Mucosa of descending colon (tissue), 3 donors: ENCODE results near the gene P4HA1. TPM values are rescaled to one million over a fixed set of nuclear protein-coding genes. Genes with fewer than 3 reads are reported as not detected.

Experiments
- ATAC-seq: fragments of 200-7000 bp; cut with Tn5 transposase; one replicate; pipeline ENCODE4 v1.9.1; 2020; ENCODE audit warnings: mild to moderate bottlenecking, moderate library complexity
- DNase-seq, 3 donors: peaks; one replicate each; pipeline ENCODE4 v3.0.0-alpha.2; 2020
- H3K36me3 ChIP-seq: fragments of 200-600 bp; one replicate; pipeline ENCODE4 v1.8.0; 2021; ENCODE audit warnings: low read depth, mild to moderate bottlenecking
- H3K4me1 ChIP-seq: fragments of 200-600 bp; one replicate; pipeline ENCODE4 v1.8.0; 2021; ENCODE audit warnings: low read depth, mild to moderate bottlenecking
- H3K4me3 ChIP-seq: fragments of 200-600 bp; one replicate; pipeline ENCODE4 v1.8.0; 2021; ENCODE audit warnings: mild to moderate bottlenecking
- H3K9me3 ChIP-seq: fragments of 200-600 bp; one replicate; pipeline ENCODE4 v1.8.0; 2021; ENCODE audit warnings: mild to moderate bottlenecking
- CTCF ChIP-seq: fragments of 200-600 bp; IDR thresholded peaks from one replicate; pipeline ENCODE4 v1.8.0; 2022; ENCODE audit warnings: antibody characterized with exemption, mild to moderate bottlenecking
- intact Hi-C, 2 donors: fragments of 100-400 bp; cut with DNase I in 1 of 2; cut with micrococcal nuclease in 1 of 2; formaldehyde crosslinking; loops; one replicate each; pipeline versions ENCODE4 v1.11.0 to v1.11.1; 2022; cut with DNase I, micrococcal nuclease
- total RNA-seq, 3 donors: library from RNA; stranded (reverse); fragmentation: NEBNext Ultra II Directional in 2 of 3; extraction: Animal tissue kit (Norgen Biotek cat#: 25700) in 2 of 3; gene quantifications; one replicate each; pipeline versions ENCODE4 v1.2.1 to v1.2.4, GENCODE V29; 2021 to 2023
- donor health status: DM: no; HTN: no; CAD: no; lungs with moderate emphysema.
- donor health status: DM: no; HTN: no; CAD: no.
- donor health status: DM: no; HTN: yes; CAD: no.

The P4HA1 gene
- total RNA-seq, 3 donors from 2014 or later, result 21.0 to 26.1 (median 26.0) TPM

DNA sequence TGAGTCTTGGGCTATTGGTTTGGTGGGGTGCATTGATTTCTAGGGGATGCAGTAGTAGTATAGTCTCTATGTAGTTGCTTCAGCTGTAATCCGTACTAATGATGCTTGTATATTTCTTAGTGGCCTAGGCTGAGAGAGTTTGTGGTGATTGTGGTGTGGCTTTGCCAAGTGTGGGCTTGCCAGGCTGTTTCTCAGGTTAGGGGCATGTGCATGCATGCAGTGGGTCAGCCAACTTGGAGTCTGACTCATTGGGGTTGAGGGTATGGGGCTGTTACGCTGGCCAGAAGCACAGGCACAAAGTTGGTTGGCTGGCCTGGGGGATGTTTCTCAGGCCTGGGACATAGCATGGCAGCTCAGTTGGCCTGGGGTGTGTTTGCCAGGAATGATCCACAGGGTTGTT, 116.3 kb downstream of the P4HA1 start:
- H3K9me3 ChIP-seq, result peaks cover 47% of the 10 kb centered on the region
- no peak for DNase-seq

DNA sequence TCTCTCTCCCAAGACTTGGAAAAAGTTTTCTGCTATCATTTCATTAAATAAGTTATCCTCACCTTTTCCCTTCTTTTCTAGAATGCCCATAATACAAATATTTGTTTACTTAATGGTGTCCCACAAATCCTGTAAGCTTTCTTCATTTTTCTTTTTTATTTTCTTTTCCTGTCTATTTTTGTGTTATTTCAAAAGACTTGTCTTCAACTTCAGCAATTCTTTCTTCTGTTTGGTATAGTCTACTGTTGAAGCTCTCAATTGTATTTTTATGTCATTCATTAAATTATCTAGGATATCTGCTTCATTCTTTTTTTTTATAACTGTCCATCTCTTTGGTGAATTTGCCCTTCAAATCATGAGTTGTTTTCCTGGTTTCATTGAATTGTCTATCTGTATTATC, 117.0 kb downstream of the P4HA1 start:
- intact Hi-C loops, result no loop called here
- Histone ChIP-seq H3K9me3 (peaks cover 49% of the 10 kb centered on the region), H3K36me3 (no peaks in the 10 kb centered on the region), H3K4me3 (no peak overlapping the region), H3K4me1 (no peaks in the 10 kb centered on the region)
- ATAC-seq (no peak), DNase-seq (no peak)
- TF ChIP-seq CTCF, result no peak

More for the DNA sequence above, 116.3 kb downstream of the P4HA1 start:
- intact Hi-C loops, result no loop called here
- H3K4me3 ChIP-seq, result no peak overlapping the region
- H3K36me3 ChIP-seq, result no peaks in the 10 kb centered on the region
- ATAC-seq, result no peak
- no peak for TF ChIP-seq CTCF
- no peaks in the 10 kb centered on the region for H3K4me1 ChIP-seq

DNA sequence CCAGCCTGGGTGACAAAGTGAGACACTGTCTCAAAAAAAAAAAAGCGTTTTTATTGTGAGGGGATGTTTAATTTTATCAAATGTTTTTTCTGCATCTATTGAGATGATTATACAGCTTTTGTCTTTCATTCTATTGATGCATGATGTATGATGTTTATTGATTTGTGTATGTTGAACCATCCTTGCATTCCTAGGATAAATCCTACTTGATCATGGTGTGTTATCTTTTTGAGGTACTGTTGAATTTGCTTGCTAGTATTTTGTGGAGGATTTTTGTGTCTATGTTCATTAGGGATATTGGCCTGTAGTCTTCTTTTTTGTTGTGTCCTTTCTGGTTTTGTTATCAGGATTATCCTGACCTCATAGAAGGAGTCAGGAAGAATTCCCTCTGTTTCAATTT, 119.8 kb downstream of the P4HA1 start:
- no peaks in the 10 kb centered on the region for H3K4me1 ChIP-seq

More for the DNA sequence above, 119.8 kb downstream of the P4HA1 start:
- H3K4me3 ChIP-seq, result no peak overlapping the region
- H3K9me3 ChIP-seq, result peaks cover 49% of the 10 kb centered on the region
- no peak for TF ChIP-seq CTCF
- no peaks in the 10 kb centered on the region for H3K36me3 ChIP-seq
- no peak for DNase-seq
- ATAC-seq, result no peak
- intact Hi-C loops, result no loop called here

Other genes with a start within 250 kb of the P4HA1 start
- gene OIT3, start 203.1 kb downstream of the P4HA1 start, total RNA-seq, result under 1 TPM; 0.12 to 0.25 (median 0.17) TPM
- gene PLA2G12B, start 142.1 kb downstream of the P4HA1 start, total RNA-seq, result 10 to 100 TPM; 10.7 to 16.9 (median 13.9) TPM
- gene NUDT13, start 13.6 kb upstream of the P4HA1 start, total RNA-seq, result 1 to 10 TPM; 3.5 to 5.1 (median 3.6) TPM
- 10 to 100 TPM; 20.5 to 23.6 (median 20.8) TPM for gene ECD, start 71.1 kb upstream of the P4HA1 start, total RNA-seq
- 10 to 100 TPM; 15.4 to 23.0 (median 20.5) TPM for gene FAM149B1, start 71.3 kb upstream of the P4HA1 start, total RNA-seq
- 10 to 100 TPM; 12.7 to 18.2 (median 15.3) TPM for gene DNAJC9, start 150.4 kb upstream of the P4HA1 start, total RNA-seq
- 100 to 1,000 TPM in 1 of 3 donors, 10 to 100 TPM in 2; 76.7 to 108 (median 88.9) TPM for gene MRPS16, start 155.8 kb upstream of the P4HA1 start, total RNA-seq